ENCODE data around the gene KNOP1.

KNOP1 gene

DNA sequence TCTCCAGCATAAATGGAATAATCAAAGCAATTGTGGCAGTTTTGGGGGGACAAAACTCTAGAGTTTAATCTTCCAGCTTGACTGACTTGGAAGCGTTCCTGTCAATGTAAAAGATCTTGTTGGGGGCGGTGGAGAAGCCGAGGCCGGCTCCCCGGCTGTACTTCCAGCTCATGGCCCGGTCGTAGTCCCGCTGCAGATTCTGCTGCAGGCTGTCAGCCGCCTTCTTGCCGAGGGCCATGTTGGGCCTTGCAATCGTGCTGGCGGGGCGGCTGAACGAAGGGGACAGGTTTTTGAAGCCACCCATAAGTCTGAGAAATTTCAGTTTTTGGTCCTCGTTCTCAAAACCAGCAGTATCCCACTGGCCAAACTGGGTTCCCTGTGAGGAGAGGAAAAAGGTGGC lies 11.2 kb downstream of the KNOP1 start:
- DNase-seq: no peak

DNA sequence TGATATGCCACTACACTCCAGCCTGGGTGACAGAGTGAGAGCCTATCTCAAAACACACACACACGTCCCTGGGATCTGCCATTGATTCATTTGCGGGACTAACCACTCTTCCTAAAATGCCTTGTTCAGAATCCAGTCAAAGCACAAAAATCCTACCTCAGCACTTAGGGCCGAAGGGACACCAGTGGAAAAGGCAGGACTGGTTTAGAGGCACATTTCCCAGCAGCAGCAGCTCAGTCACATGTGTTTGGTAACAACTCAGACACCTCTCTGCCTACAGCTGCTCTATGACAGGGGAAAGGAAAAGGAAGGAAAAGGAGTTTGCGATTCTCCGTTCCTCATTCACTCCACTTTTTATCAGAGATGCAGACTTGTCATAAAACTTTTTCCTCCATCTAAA lies 12.2 kb downstream of the KNOP1 start:
- no peak for DNase-seq

DNA sequence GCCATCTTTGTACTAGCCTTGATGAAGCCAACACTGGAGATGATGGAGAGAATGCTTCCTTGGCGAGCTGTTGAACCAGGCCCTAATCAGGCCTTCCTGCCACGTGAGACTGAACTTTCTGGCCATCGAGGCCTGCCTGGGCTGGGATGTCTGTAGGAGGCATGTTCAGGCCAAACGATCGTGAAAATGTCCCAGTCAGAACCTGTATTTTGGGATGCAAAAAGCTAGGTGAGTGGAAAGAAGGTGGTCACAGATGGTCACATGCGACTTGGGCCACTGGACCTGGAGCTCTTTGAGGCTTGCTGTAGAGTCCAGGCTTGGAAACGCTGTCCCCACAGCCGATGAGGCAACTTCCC lies 12.9 kb downstream of the KNOP1 start:
- DNase-seq: no peak

DNA sequence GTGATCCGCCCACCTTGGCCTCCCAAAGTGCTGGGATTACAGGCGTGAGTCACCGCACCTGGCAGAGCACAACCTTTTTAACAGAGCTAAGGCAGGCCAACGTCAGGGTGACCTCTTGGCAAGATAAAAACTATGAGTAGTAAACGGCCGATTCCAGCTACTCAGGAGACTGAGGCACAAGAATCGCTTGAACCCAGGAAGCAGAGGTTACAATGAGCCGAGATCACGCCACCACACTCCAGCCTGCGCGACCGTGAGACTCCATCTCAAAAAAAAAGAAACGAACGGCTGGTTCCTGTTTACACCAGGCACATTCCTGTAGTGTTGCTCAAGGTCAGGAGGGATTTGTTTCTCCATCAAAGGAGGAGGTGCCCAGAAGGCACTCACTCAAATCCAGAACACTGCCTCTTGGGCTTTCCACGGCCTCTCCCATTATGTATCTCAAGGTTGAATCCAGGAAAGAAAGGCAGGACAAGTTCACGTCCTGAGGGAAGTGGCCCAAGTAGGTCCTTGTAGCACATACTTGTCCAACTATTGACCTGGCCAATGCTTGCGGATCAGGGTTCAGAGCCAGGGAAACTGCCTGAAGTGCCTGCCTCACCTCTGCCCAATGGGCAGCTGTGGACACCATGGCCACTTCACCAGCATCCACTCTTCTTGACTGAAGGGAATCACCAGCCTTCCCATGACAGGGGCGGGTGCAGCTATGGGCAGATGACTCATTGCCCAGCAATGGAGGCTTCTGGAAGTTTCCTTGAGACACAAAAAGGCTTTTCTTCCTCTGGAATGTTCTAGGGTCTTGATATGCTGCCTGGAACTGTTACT lies 13.5 kb downstream of the KNOP1 start:
- DNase-seq: no peak

DNA sequence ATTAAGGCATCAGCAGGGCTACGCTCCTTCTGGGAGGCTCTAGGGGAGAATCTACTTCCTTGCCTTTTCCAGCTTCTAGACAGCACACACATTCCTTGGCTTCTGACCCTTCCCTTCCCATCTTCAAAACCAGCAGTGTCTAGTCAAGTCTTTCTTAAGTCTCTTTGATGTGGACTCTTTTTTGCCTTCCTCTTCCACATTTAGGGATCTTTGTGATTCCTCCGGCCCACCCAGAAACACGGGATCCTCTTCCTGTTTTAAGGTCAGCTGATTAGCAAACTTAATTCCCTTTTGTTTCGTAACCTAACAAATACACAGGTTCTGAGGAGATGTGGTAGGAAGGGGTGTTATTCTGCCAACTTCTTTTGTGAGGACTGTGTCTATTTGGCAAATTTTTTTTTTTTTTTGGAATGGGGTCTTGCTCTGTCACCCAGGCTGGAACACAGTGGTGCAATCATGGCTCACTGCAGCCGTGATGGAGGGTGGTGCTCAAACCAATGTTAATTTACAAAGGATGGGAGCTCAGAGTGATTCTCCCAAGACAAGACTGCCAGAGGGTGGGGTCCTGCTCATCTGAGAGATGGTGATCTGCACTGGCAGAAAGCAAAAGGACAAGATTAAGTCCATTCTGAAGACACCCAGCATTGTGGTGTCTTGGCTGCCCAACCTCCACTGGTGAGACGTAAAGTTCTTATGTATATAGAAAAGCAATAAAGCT lies 14.7 kb downstream of the KNOP1 start:
- DNase-seq: no peak

DNA sequence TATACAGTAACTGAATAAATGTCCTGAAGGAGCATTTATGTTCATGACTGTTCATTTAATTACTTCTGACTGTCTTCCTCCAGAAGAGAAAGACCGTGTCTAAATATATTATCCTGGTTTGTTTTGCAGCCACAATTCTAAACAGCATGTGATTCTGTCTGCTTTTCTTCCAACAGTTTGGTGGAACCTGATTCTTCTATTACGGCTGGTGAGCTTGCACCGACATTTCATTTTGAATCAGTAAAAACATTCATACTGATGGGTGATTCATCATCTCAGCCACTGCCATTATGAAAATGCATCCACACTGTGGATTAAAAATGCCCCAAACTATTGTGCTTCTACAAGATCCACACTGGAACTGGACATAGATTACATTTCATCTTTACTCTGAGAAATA lies 16.9 kb downstream of the KNOP1 start:
- no peak for DNase-seq

DNA sequence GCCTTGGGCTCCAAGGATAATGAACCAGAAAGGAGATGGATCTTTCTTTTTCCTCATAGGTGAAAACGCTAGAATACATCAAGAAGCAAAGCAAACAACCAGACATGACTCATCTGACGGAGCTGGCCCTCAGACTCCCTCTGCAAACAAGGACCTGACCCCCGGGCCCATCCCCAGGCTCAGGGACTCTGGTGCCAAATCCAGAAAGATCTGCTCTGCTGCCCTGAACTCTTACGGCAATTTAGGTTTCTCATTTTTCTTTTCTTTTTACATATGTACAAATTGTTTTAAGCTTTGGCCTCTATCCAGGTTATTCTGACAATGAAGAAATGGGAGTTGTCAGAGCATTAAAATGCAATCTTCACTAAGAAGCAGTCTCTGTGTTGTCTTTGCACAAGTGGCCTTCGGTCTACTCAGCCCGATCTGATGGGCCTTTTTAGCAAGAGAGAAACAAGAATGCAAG lies 17.7 kb downstream of the KNOP1 start:
- no peak for DNase-seq

DNA sequence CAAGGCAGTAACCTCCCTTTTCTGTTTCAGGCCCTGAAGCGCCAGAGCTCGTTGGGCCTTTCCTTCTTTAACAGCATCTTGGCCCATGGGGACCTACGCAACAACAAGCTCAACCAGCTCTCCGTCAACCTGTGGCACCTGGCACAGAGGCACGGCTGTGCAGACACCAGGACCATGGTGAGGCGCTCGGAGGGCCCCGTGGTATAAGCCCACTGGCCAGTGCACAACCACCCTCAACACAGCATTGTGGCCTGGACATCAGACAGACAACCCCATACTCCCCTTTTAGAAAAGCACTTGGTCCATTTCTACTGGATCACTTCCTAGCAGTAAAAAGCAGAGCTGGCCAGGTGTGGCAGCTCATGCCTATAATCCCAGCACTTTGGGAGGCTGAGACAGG lies 18.6 kb downstream of the KNOP1 start:
- DNase-seq: no peak

DNA sequence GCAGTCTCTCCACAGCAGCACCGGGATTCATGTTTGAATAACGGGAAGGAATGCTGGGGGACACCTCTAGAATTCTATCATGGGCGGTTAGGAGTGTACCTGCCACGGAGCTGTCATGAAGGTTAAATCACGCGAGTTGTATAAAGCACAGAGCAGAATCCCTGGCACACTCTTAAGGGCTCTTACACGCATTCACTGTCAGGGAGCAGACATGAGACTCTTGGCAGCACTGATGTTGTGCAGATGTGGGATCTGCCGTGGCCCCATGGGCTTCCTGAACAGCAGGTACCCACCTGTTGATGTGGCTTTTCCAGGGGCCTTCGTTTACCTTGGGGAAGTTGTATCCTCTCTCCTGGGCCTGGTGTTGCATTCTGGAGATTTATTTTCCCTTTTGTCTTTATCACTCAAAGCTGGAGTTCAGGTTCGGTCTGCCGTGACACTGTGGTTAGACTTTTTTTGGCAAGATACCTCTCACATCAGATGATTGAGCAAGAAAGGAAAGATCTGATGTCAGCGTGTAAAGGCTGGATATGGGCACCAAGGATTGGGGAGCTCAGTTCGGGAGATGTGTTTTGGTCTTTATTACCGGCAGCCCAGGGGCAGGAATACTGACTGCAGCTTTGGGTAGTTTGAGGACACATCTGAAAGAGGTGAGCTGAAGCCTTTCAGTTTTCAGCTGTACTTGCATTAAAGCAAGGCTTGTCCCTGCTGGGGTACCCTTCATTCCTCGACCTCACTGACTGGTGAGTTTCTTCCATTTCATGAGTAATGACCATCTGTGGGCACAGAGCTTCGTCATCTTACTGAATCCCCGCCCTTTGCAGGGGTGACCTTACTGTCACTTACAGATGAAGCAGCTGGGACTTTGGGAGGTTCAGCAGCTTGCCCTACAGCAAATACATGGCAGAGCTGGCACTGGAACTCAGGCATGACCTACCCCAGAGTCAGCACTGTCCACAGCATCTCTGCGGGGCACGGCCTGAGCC lies 19.3 kb downstream of the KNOP1 start:
- DNase-seq: no peak

DNA sequence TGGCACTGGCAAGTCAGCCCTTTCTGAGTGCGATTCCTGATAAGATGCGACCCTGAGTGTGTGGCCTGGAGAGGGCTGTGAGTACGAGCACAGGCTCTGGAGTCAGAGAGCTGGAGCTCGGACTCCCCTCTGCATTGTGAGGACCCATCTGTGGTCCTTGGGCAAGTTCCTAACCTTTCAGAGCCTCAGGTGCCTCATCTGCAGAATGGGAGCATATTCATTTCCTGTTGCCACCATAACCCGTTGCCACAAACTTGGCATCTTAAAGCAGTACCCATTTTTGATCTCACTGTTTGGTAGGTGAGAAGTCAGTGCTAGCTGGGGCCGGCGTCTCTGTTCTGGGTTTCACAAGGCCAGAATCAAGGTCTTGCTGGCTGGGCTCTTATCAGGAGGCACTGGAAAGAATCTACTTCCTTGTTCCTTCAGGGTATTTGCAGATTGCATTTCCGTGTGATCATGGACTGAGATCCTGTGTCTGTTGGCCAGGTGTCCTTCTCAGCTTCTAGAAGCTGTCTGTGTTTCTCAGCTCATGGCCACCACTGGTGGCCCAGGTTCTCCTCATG lies 20.2 kb downstream of the KNOP1 start:
- no peak for DNase-seq

DNA sequence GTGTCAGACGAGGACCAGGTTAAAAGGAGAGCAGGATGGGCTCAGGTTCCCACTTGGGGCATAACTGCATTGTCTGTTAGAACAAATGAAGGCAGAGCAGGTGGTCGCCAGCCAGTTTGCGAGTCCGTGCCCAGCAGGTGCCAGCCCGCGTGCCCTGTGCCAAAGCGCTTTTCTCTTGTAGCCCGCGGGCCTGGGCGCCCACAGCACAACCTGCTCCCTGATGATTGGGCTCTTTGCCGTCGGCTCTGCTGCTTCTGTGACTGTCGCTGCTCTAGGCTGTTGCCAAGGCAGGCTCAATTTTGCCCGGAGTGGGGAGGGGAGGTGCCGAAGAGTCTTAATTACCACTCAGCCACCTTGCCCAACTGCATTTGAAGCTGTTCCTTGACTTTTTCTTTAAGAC lies 21.1 kb downstream of the KNOP1 start:
- no peak for DNase-seq

DNA sequence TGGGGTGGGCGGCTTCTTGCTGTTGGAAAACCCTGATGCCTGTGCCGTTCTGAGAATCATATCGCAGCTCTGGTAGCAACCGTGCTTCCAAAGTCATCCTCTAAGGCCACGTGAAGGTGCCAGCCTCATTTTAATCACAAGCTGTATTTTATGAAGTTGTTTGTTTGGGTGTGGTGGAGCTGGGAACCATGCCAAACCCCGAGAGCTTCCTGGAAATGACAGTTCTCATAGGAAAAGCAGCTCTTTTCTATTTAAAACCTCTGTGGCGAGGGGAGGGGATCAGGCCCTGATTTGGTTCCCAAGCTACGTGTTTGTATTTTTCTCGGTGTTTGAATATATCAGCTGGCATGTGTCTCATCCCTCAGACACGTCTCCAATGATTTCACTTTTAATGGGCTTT lies 21.7 kb downstream of the KNOP1 start:
- DNase-seq: peak; percentile 70

DNA sequence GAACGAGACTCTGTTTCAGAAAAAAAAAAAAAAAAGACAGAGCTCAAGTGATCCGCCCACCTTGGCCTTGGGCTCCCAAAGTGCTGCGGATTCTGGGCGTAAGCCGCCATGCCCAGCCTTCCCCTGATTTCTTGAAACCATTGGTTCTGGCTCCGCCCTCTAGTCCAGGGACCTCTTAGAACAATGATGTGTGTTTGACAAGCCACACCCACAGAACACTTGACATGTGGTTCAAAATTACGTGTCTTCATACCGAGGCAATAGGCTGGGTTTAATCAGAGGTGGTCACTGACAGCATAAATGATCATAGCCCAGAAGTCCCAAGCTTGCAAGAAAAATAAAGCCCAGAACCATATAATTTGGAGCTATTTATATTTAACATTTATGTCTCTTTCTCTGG lies 23.0 kb downstream of the KNOP1 start:
- DNase-seq: no peak

DNA sequence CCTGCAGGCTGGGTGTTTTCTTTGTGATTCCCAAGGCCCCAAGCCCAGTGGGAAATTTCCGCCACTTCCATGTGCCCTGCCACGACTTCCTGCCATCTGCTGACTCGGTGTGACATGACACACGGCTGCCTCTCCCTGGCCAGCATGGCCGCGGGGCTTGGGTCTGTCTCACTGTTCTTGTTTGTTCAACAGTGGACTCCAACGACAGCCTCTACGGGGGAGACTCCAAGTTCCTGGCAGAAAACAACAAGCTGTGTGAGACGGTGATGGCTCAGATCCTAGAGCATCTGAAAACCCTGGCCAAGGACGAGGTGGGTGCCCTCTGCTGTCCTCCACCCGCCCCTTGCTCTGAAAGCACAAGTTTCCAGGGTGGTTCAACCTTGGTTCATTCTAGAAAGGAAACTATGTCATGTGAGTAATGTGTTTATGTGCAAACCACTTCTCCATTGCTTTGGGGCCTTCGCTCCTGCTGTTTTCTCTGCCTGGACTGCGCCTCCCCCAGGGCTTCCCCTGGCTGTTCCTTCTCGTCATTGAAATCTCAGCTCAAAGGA lies 26.8 kb downstream of the KNOP1 start:
- no peak for DNase-seq

DNA sequence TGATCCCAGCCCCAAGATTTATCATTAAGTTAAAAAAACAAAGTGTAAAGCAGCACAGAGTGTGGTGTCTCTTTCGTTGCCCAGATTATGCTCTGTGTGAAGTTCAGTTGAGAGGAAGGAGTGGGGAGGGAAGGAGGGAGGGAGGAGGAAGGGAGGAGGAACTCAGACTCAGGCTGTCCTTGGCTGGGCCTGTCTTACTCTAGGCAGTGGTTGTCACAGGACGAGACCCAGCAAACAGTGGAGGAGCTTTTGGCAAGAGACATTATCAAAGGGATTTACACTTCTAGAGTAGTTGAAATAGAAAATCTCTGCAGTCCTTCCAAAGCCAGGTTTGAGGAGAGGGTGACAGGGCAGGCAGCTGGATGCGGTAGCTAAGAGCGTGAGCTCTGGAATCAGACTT lies 27.8 kb downstream of the KNOP1 start:
- DNase-seq: no peak

DNA sequence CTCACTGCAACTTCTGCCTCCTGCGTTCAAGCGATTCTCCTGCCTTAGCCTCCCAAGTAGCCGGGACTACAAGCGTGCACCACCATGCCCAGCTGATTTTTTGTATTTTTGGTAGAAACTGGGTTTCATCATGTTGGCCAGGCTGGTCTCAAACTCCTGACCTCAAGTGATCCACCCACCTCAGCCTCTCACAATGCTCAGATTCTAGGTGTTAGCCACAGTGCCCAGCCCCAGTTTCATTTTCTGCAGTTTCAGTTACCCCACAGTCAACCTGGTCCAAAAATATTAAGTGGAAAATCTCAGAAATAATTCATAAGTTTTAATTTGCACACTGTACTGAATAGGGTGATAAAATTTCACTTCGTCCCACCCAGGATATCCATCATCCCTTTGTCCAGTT lies 28.7 kb downstream of the KNOP1 start:
- no peak for DNase-seq

DNA sequence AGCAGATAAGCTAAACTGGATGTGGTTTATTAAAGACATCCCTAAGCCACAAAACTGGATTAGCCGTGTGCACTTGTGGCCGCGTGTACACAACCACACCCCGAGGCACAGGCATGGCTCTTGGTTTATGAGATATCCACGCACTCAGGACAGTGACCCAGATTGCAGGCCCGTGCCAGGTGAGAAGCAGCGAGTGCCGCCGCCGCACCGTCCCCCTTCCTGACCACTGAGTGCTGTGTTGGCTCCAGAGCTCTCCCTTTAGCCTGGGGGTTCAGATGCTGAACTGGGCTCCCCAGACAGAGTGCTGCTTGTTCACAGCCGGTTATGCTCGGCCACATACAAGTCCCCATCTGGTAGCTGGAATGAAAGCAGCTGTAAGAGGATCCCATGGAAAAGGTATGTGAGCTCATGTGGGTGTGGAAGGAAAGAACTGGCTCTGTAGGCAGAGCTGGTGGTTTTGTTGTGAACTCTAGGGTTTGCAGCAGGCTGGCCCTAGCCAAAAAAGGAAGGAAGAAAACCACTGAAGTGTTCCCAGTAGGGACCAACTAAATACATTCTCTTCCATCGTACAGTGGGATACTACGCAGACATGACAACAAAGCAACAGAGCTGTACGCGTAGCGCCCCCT lies 29.5 kb downstream of the KNOP1 start:
- DNase-seq: no peak

DNA sequence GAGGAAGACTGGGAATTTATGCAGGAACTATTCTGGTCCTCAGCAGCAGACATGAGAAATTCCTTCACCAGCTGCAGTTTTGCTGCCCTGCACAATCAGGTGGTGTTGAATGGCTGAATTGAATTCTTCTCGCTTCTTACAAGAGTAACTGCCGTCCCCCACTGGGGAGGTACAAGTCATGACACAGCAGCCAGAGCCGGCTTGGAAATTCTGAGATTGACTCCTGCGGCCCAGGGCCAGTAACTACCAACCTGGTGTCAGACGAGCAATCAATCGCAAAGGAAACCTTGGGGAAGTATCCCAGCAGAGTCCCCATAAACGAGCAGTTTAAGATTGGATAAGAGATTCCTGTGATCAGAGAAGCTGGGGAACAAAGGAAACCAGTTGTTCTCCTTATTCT lies 30.7 kb downstream of the KNOP1 start:
- no peak for DNase-seq

DNA sequence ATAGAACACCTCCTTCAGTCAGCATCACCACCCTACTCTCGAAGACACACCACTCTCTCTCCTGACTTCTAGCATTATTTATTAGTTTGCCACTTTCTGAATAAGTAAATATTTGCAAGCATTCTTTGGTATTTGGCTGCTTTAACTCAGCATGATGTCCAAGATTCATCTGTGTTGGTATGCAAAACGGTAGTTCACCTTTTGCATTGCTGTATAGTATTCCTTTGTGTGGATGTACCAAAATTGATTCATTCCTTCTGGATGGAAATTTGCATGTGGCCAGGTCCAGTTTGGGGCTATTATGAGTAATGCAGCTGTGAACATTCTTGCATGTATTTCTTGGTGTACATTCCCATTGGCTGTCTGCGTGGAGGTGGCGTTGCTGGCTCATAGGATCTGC lies 32.9 kb downstream of the KNOP1 start:
- no peak for DNase-seq

DNA sequence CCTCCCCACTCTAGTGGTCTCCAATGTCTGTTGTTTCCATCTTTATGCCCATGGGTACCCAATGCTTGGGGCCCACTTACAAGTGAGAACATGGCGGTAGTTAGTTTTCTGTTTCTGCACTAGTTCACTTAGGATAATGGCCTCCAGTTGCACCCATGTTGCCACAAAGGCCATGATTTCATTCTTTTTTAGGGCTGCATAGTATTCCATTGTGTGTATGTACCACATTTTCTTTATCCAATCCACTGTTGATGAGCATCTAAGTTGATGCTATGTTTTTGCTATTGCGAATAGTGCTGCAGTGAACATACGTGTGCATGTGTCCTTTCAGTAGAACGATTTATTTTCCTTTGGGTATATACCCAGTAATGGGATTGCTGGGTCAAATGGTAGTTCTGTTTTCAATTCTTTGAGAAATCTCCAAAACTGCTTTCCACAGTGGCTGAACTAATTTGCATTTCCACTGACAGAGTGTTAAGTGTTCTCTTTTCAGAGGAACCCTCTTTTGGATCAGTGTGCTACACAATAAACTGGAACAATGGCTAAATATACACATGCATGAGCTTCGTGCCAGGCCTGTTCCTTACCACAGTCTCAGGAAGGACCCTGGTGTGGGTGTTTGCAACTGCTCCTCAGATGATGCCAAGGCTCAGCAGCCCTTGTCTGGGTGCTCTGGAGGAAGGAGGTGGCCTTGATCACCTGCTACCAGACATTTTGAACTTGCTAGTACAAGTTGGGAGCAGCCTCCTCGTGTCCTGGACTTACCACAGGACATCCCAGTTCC lies 34.4 kb downstream of the KNOP1 start:
- no peak for DNase-seq

DNA sequence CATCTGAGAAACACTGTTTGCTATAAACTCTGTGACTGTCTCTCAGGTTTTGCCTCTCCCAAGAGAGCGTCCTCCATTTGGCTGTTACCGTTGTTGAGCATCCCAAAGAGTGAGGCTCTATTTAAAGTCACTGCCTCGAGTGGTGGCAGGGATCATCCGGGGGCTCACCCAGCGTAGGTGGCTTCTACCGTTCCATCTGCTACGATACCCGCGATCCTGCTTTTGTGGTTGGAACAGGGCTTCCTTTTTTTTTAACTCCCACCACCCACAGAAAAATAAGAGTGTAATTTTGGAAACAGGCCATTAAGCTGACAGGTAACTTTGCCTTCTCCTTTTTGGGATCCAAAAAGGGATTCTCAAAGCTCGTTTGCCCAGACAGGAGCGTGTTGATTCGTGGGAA lies 36.4 kb downstream of the KNOP1 start:
- DNase-seq: no peak
